Kidney (tissue), 14 donors: ENCODE data around the gene GPR37. TPM values are rescaled to one million over a fixed set of nuclear protein-coding genes. Genes with fewer than 3 reads are reported as not detected.

Experiments used
- DNase-seq, 5 donors: peaks; one replicate each; pipeline ENCODE4 v3.0.0-alpha.2; 2013 to 2020
- FAIRE-seq: peaks from 2 replicates; lab custom pipeline; 2012; peaks lifted over from hg19 to GRCh38; lab: Jason Lieb, UNC
- H3K27ac ChIP-seq, 2 donors: one replicate each; pipeline ENCODE4 v1.7.0; 2013; ENCODE audit warnings: low read depth in 2 of 2, low read length in 2 of 2, inconsistent platforms in 1 of 2
- H3K27me3 ChIP-seq: one replicate; pipeline ENCODE4 v1.7.1; 2013; ENCODE audit warnings: low read length, inconsistent platforms; ENCODE audit not compliant: control insufficient read depth, insufficient read depth
- H3K36me3 ChIP-seq, 3 donors: one replicate each; pipeline versions ENCODE4 v1.7.0 to v1.7.1; 2013; ENCODE audit warnings: low read length in 3 of 3, control low read depth in 1 of 3, inconsistent platforms in 1 of 3; ENCODE audit not compliant: insufficient read depth in 3 of 3, control insufficient read depth in 2 of 3
- H3K4me1 ChIP-seq, 3 donors: one replicate each; pipeline versions ENCODE4 v1.7.0 to v1.7.1; 2013; ENCODE audit warnings: low read length in 3 of 3, inconsistent platforms in 1 of 3, low read depth in 1 of 3; ENCODE audit not compliant: control insufficient read depth in 2 of 3, insufficient read depth in 2 of 3
- H3K4me3 ChIP-seq, 3 donors: one replicate each; pipeline versions ENCODE4 v1.7.0 to v1.8.1; 2013; ENCODE audit warnings: low read length in 3 of 3, control low read depth in 1 of 3, inconsistent platforms in 1 of 3
- H3K9ac ChIP-seq, 3 donors: one replicate each; pipeline versions ENCODE4 v1.7.0 to v1.7.1; 2013; ENCODE audit warnings: low read length in 3 of 3, control low read depth in 1 of 3, inconsistent platforms in 1 of 3
- H3K9me3 ChIP-seq, 3 donors: one replicate each; pipeline versions ENCODE4 v1.7.0 to v1.7.1; 2013; ENCODE audit warnings: low read length in 3 of 3, control low read depth in 1 of 3, inconsistent platforms in 1 of 3; ENCODE audit not compliant: control insufficient read depth in 2 of 3, insufficient read depth in 1 of 3
- intact Hi-C: fragments of 100-400 bp; cut with DNase I; formaldehyde crosslinking; loops from one replicate; pipeline ENCODE4 v1.11.1; 2022
- polyA plus RNA-seq: library from polyadenylated mRNA; stranded (reverse); fragments of 350-450 nt; fragmentation: Illumina TruSeq; extraction: RNeasy Lipid Tissue Mini Kit (QIAGEN cat#74804); gene quantifications from one replicate; pipeline ENCODE4 v1.2.3, GENCODE V29; 2014; ENCODE audit warnings: low read depth, low replicate concordance; ENCODE audit not compliant: insufficient read depth
- total RNA-seq: library from RNA; stranded (reverse); fragmentation: NEBNext Ultra II Directional; extraction: Animal tissue kit (Norgen Biotek cat#: 25700); gene quantifications from one replicate; pipeline ENCODE4 v1.2.1, GENCODE V29; 2021
- TF ChIP-seq, protein P1 (sequence below): IDR thresholded peaks from 3 replicates; pipeline ENCODE4 v1.5.1; 2012; ENCODE audit warnings: mild to moderate bottlenecking, moderate library complexity, borderline replicate concordance; ENCODE audit not compliant: insufficient read depth; ENCODE audit errors: extremely low read depth
- donor health status: control.
- donor health status: control.
- donor health status: control.
- donor health status: control.
- donor health status: control.
- donor health status: DM: yes; HTN: yes; CAD: no.
- donor health status: Normal renal cell carcinoma (clear cell type).

The GPR37 gene
- total and polyA plus RNA-seq, 2 donors from 2014 or later = 0.60 to 4.4 TPM

DNA sequence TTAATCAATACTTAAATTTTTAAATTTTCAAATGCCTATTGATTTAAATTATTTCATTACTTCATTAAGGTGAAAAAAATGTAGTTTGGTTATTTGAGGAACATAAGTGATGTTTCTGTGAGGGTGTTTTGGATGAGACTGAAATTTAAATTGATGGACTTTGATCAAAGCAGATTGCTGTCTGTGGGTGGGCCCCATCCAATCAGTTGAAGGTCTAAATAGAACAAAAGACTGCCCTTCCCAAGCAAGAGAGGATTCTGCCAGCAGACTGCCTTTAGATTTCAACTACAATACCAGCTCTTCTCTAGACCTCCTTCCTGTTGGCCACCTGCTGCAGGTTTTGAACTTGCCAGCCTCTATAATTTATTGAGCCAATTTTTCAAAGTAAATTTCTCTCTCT, 14.5 kb upstream of the GPR37 start:
- no peaks in the 10 kb centered on the region for H3K9me3 ChIP-seq
- no peak overlapping the region for H3K27ac ChIP-seq
- DNase-seq (no peak), FAIRE-seq (no peak)
- intact Hi-C loops = no loop called here
- TF ChIP-seq, protein P1, sequence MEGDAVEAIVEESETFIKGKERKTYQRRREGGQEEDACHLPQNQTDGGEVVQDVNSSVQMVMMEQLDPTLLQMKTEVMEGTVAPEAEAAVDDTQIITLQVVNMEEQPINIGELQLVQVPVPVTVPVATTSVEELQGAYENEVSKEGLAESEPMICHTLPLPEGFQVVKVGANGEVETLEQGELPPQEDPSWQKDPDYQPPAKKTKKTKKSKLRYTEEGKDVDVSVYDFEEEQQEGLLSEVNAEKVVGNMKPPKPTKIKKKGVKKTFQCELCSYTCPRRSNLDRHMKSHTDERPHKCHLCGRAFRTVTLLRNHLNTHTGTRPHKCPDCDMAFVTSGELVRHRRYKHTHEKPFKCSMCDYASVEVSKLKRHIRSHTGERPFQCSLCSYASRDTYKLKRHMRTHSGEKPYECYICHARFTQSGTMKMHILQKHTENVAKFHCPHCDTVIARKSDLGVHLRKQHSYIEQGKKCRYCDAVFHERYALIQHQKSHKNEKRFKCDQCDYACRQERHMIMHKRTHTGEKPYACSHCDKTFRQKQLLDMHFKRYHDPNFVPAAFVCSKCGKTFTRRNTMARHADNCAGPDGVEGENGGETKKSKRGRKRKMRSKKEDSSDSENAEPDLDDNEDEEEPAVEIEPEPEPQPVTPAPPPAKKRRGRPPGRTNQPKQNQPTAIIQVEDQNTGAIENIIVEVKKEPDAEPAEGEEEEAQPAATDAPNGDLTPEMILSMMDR = no peak
- H3K36me3 ChIP-seq = no peaks in the 10 kb centered on the region
- H3K4me1 ChIP-seq = no peaks in the 10 kb centered on the region
- H3K4me3 ChIP-seq = no peak overlapping the region
- no peak overlapping the region for H3K9ac ChIP-seq
- H3K27me3 ChIP-seq = no peaks in the 10 kb centered on the region

DNA sequence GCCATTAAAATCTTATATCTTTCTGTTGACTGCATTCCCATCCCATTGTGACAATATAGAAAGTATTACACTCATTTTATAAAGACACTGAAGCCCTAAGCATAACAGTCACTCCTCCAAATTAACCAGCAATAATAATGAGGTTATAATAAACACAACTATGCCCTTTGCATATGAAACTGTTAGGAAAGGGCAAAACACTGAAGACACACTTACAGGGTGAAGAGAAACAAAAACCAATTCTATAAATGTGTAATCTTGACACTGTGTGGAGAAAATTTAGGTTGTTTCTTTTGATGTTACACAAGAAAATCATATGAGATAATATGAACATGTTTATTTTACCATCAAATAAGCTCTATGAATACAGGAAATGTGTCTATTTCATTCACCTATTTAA, 14.0 kb upstream of the GPR37 start:
- FAIRE-seq = no peak
- intact Hi-C loops = no loop called here
- Histone ChIP-seq H3K36me3 (no peaks in the 10 kb centered on the region), H3K4me1 (no peaks in the 10 kb centered on the region), H3K4me3 (no peak overlapping the region), H3K9ac (no peak overlapping the region), H3K27ac (no peak overlapping the region), H3K27me3 (no peaks in the 10 kb centered on the region), H3K9me3 (no peaks in the 10 kb centered on the region)
- DNase-seq = no peak
- TF ChIP-seq, protein P1 = no peak

DNA sequence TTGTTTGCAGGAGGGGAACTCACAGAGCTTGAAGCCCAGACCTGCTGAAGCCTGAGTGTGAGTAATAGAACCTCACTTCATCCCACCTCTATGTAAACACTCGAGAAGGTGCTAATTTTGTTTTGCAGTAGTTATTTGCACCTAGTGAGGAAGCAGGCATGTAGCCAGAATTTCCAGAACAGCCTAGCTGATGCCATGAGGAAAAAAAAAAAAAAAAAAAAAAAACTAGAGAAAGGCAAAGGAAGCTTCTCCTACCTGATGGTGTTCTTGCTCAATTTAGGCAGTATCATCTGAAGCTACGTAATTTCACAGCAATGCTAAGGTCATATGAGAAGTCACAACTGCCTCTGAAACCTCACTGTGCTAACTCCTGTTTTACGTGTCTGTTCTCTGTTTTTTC, 13.6 kb upstream of the GPR37 start:
- Histone ChIP-seq H3K9me3 (no peaks in the 10 kb centered on the region), H3K4me1 (no peaks in the 10 kb centered on the region), H3K4me3 (no peak overlapping the region), H3K9ac (no peak overlapping the region), H3K36me3 (no peaks in the 10 kb centered on the region), H3K27me3 (no peaks in the 10 kb centered on the region), H3K27ac (no peak overlapping the region)
- TF ChIP-seq, protein P1 = no peak
- no peak for DNase-seq
- intact Hi-C loops = no loop called here
- no peak for FAIRE-seq

DNA sequence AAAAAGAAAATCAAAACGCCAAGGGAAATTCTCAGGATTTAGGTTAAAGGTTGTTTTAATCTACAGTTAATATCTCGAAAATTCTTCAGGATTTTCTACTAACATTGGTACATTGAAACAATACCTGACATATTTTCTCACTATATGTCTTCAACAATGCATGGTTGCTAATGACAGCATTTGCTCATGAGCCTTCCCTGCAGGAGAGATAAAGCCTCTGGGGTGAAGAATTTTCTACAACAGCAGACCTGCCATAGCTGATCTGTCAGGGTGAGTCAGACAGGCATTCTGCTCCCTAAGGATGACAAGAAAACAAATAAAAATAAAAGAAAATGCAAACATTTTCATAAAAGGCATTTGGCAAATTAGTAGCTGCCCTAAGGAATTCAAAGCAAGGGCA, 11.7 kb upstream of the GPR37 start:
- Histone ChIP-seq H3K9ac (no peak overlapping the region), H3K27me3 (no peaks in the 10 kb centered on the region), H3K36me3 (no peaks in the 10 kb centered on the region), H3K4me1 (no peaks in the 10 kb centered on the region), H3K4me3 (no peak overlapping the region), H3K27ac (no peak overlapping the region), H3K9me3 (no peaks in the 10 kb centered on the region)
- DNase-seq = no peak
- intact Hi-C loops = no loop called here
- FAIRE-seq = no peak
- TF ChIP-seq, protein P1 = no peak
